ENCODE data around the gene CCSER1. TPM values are rescaled to one million over a fixed set of nuclear protein-coding genes. Genes with fewer than 3 reads are reported as not detected.
"Not testable (repeated sequence)": the region's sequence is repeated elsewhere in the genome, so short reads cannot be mapped to it uniquely, and the experiment has no call there.

The CCSER1 gene
- total RNA-seq, 4 donors from 2014 or later = 3.6 to 7.0 (median 5.5) TPM

DNA sequence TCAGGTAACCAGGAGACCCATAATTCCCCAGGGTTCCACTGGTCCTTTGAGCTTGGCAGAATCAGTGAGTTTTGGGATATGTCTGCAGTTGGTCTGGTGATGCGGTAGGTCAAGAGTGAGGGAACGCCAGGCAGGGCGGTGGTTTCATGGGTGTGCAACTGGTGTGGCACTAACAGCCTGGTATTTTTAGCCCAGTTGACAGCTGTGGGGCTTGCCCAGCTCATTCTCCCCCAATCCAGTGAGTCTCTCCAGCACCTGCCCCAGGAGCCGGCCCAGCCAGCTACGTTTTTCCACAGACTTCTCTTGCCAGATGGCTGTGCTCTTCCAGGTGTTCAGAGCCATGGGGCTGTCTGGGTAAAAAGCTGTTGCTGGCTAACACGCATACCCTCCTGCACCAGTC lies 1019.9 kb downstream of the CCSER1 start:
- intact Hi-C loops (cut with DNase I) = no loop called here
- peaks cover 0 to 21% (median 2%) of the 10 kb centered on the region in 4 donors for H3K9me3 ChIP-seq
- H3K27me3 ChIP-seq = no peaks in the 10 kb centered on the region
- no peak for DNase-seq (ENCODE audit: extremely low spot score)
- WGBS = 89% methylated on average over 5 of the region's 6 CpGs
- no peak overlapping the region for H3K27ac ChIP-seq (replicated peaks in 1 of 4)
- TF ChIP-seq EP300 (IDR thresholded peaks at IDR 0.05) (no peak), POLR2A (IDR thresholded peaks at IDR 0.05; ENCODE audit: low read depth) (no peak), POLR2AphosphoS5 (IDR thresholded peaks at IDR 0.05) (no peak)
- TF ChIP-seq, protein P1, sequence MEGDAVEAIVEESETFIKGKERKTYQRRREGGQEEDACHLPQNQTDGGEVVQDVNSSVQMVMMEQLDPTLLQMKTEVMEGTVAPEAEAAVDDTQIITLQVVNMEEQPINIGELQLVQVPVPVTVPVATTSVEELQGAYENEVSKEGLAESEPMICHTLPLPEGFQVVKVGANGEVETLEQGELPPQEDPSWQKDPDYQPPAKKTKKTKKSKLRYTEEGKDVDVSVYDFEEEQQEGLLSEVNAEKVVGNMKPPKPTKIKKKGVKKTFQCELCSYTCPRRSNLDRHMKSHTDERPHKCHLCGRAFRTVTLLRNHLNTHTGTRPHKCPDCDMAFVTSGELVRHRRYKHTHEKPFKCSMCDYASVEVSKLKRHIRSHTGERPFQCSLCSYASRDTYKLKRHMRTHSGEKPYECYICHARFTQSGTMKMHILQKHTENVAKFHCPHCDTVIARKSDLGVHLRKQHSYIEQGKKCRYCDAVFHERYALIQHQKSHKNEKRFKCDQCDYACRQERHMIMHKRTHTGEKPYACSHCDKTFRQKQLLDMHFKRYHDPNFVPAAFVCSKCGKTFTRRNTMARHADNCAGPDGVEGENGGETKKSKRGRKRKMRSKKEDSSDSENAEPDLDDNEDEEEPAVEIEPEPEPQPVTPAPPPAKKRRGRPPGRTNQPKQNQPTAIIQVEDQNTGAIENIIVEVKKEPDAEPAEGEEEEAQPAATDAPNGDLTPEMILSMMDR (IDR thresholded peaks at IDR 0.05) = no peak
- no peak overlapping the region for H3K4me3 ChIP-seq
- H3K36me3 ChIP-seq = no peaks in the 10 kb centered on the region
- no peaks in the 10 kb centered on the region for H3K4me1 ChIP-seq

DNA sequence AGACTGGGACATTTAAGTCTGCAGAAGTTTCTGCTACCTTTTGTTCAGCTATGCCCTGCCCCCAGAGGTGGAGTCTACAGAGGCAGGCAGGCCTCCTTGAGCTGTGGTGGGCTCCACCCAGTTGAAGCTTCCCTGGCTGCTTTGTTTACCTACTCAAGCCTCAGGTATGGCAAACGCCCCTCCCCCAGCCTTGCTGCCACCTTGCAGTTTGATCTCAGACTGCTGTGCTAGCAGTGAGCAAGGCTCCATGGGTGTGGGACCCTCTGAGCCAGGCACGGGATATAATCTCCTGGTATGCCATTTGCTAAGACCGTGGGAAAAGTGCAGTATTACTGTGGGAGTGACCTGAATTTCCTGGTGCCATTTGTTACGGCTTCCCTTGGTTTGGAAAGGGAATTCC lies 1026.8 kb downstream of the CCSER1 start:
- not testable (repeated sequence) for H3K4me3 ChIP-seq
- 80% methylated on average over 4 of the region's 4 CpGs for WGBS

DNA sequence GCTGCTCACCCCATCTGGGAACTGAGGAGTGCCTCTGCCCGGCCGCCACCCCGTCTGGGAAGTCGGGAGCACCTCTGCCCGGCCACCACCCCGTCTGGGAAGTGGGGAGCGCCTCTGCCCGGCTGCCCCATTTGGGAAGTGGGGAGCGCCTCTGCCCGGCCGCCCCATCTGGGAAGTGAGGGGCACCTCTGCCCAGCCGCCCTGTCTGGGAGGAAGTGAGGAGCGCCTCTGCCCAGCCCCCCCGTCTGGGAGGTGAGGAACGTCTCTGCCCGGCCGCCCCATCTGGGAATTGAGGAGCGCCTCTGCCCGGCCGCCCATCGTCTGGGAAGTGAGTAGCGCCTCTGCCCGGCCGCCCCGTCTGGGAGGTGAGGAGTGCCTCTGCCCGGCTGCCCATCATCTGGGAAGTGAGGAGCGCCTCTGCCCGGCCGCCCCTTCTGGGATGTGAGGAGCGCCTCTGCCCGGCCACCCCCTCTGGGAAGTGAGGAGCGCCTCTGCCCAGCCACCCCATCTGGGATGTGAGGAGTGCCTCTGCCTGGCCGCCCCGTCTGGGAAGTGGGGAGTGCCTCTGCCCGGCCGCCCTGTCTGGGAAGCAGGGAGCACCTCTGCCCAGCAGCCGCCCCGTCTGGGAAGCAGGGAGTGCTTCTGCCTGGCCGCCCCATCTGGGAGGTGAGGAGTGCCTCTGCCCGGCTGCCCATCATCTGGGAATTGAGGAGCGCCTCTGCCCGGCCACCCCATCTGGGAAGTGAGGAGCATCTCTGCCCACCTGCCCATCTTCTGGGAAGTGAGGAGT lies 1040.9 kb downstream of the CCSER1 start:
- DNase-seq (ENCODE audit: extremely low spot score); intact Hi-C loops (cut with DNase I); H3K36me3 ChIP-seq; H3K4me3 ChIP-seq; H3K4me1 ChIP-seq; H3K9me3 ChIP-seq; H3K27me3 ChIP-seq; H3K27ac ChIP-seq (replicated peaks in 1 of 4): not testable (repeated sequence)
- 92% methylated on average over 30 of the region's 42 CpGs for WGBS

More for the DNA sequence above, 1026.8 kb downstream of the CCSER1 start:
- H3K27ac ChIP-seq (replicated peaks in 1 of 4); H3K27me3 ChIP-seq; H3K36me3 ChIP-seq; intact Hi-C loops (cut with DNase I); DNase-seq (ENCODE audit: extremely low spot score); H3K4me1 ChIP-seq: not testable (repeated sequence)
- peaks cover 0 to 12% (median 0%) of the 10 kb centered on the region in 4 donors for H3K9me3 ChIP-seq

DNA sequence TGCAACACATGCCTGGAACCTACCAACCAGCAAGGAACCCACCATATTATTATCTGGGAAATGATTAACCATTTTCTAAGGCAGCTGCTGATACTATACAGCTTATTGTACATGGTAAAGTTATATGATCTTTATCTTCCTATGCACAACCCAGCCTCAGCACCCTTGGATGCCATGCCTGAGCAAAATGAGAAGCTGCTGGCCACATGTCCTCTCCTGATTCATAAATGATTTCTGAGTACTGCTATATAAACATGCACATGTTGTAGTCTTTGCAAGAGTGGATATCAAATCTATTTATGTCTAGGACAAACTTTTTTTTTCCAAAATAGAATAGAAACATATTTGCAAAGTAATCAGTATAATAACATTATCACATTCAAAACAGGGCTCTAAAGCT lies 1043.6 kb downstream of the CCSER1 start:
- no peaks in the 10 kb centered on the region for H3K27me3 ChIP-seq
- TF ChIP-seq POLR2AphosphoS5 (IDR thresholded peaks at IDR 0.05) (no peak), POLR2A (IDR thresholded peaks at IDR 0.05; ENCODE audit: low read depth) (no peak), EP300 (IDR thresholded peaks at IDR 0.05) (no peak)
- TF ChIP-seq, protein P1 (IDR thresholded peaks at IDR 0.05) = no peak
- H3K9me3 ChIP-seq = no peaks in the 10 kb centered on the region
- intact Hi-C loops (cut with DNase I) = no loop called here
- H3K36me3 ChIP-seq = no peaks in the 10 kb centered on the region
- no peak for DNase-seq (ENCODE audit: extremely low spot score)
- no peaks in the 10 kb centered on the region for H3K4me1 ChIP-seq
- no peak overlapping the region for H3K4me3 ChIP-seq
- no peak overlapping the region for H3K27ac ChIP-seq (replicated peaks in 1 of 4)

DNA sequence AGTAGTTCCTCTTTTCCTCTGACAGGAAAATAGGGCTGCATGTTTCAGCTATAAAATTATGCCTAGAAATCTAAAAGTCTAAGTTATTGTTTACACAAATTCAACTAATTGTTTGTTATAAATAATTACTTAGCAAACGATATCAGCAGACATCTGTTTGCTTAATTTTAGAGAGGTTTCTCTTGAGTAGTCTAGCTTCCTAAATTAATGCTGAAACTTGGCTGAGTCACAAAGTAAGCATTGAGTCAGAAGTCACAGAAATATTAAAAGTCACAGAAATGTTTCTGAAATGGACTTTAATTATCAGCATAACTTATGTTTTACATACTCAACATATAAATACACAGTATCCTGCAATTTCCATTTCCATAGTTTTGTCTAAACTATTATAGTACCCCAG lies 1044.0 kb downstream of the CCSER1 start:
- DNase-seq (ENCODE audit: extremely low spot score) = no peak
- Histone ChIP-seq H3K9me3 (no peaks in the 10 kb centered on the region), H3K4me1 (no peaks in the 10 kb centered on the region), H3K27me3 (no peaks in the 10 kb centered on the region), H3K27ac (replicated peaks in 1 of 4) (no peak overlapping the region), H3K36me3 (no peaks in the 10 kb centered on the region), H3K4me3 (no peak overlapping the region)
- TF ChIP-seq POLR2A (IDR thresholded peaks at IDR 0.05; ENCODE audit: low read depth) = no peak
- no peak for TF ChIP-seq POLR2AphosphoS5 (IDR thresholded peaks at IDR 0.05)
- TF ChIP-seq, protein P1 (IDR thresholded peaks at IDR 0.05) = no peak
- no peak for TF ChIP-seq EP300 (IDR thresholded peaks at IDR 0.05)
- WGBS = 59% methylated on average over 1 of the region's 1 CpG
- intact Hi-C loops (cut with DNase I) = no loop called here

DNA sequence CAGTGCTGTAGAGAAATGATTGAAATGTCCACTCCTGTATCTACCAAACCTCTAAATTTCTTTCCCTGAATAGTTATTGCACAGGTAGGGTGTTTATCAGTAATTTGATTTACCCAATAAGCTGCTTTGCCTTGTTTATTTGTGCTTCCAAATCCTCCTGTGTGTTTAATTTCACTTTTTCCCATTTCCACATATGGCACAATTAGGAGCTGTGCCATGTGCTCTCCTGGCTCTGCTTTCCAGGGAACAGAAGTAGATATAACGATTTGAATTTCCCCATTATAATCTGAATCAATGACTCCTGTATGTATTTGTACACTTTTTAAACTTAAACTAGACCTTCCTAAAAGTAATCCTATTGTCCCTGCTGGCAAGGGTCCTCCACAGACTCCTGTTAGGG lies 1057.9 kb downstream of the CCSER1 start:
- DNase-seq (ENCODE audit: extremely low spot score); H3K36me3 ChIP-seq; H3K27ac ChIP-seq (replicated peaks in 1 of 4); intact Hi-C loops (cut with DNase I); H3K4me3 ChIP-seq; H3K27me3 ChIP-seq; H3K4me1 ChIP-seq; H3K9me3 ChIP-seq: not testable (repeated sequence)
- WGBS = 79% methylated on average over 1 of the region's 1 CpG

Measured in esophagus muscularis mucosa (tissue), 4 donors.